ENCODE results near the gene NFIB.

GRCh38 chr9:14211564-14211963, 102.4 kb downstream of the NFIB start:
- TF ChIP-seq CTCF (IDR thresholded peaks at IDR 0.05) (no peak), POLR2A (IDR thresholded peaks at IDR 0.05) (no peak), POLR2AphosphoS5 (IDR thresholded peaks at IDR 0.05) (no peak)

Measured in gastroesophageal sphincter (tissue), 3 donors.